A673 (cell line): Measurements from ENCODE around the gene CD163.

ENCODE experiments used
- EZH2 ChIP-seq: fragments of 200-600 bp; sonication (generic); IDR thresholded peaks from 2 replicates; pipeline ENCODE4 v1.6.1; 2017; ENCODE audit warnings: borderline replicate concordance, low read depth, mild to moderate bottlenecking, mixed read lengths, antibody characterized with exemption, low read length; ENCODE audit not compliant: poor library complexity, severe bottlenecking
- TF ChIP-seq, protein P1 (sequence below): fragments of 300-800, 200-600 bp; sonication (generic); conservative IDR thresholded peaks from 2 replicates; pipeline ENCODE4 v1.5.1; 2017; ENCODE audit warnings: low read depth, mild to moderate bottlenecking, antibody characterized with exemption, low read length, moderate library complexity, mixed read lengths

DNA sequence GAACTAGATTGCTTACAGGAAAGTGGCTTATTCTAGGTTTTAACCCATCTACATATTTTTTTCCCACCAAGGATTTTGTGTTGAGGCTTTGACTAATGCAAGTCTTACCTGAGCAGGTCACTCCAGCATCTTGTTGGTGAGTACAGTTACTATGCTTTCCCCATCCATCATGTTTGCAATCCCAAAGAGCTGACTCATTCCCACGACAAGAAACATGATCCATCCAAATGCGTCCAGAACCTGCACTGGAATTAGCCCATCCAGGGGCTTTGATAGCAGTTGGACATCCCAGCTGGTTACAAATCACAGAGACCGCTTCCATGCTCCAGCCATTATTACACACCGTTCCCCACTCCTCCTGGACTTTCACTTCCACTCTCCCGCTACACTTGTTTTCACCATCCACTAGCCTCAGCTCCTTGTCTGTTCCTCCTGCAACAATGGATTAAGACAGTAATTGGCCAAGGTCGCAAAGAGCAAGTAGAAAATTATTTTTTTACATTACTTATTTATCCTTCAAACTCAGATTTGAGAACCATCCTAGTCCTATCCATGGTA lies 2.5 kb downstream of the CD163 start:
- TF ChIP-seq, protein P1, sequence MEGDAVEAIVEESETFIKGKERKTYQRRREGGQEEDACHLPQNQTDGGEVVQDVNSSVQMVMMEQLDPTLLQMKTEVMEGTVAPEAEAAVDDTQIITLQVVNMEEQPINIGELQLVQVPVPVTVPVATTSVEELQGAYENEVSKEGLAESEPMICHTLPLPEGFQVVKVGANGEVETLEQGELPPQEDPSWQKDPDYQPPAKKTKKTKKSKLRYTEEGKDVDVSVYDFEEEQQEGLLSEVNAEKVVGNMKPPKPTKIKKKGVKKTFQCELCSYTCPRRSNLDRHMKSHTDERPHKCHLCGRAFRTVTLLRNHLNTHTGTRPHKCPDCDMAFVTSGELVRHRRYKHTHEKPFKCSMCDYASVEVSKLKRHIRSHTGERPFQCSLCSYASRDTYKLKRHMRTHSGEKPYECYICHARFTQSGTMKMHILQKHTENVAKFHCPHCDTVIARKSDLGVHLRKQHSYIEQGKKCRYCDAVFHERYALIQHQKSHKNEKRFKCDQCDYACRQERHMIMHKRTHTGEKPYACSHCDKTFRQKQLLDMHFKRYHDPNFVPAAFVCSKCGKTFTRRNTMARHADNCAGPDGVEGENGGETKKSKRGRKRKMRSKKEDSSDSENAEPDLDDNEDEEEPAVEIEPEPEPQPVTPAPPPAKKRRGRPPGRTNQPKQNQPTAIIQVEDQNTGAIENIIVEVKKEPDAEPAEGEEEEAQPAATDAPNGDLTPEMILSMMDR, result no peak
- no peak for TF ChIP-seq EZH2
